ENCODE results near the gene ST6GALNAC6.

The ST6GALNAC6 gene

GRCh38 chr9:127899128-127899943, at the start of gene ST6GALNAC6:
Gene ST6GALNAC6 (minus strand): TSS chr9:127899603. CDS start chr9:127897981, 1,622 bp downstream.
- DNase-seq (ENCODE audit: low read depth in 2 of 2), result peak; percentile 60 to 62

GRCh38 chr9:127947841-127948710, 48.7 kb upstream of the ST6GALNAC6 start:
- DNase-seq (ENCODE audit: low read depth in 2 of 2), result no peak

GRCh38 chr9:127946728-127947127, 47.3 kb upstream of the ST6GALNAC6 start:
- no peak for DNase-seq (ENCODE audit: low read depth in 2 of 2)

GRCh38 chr9:127945942-127946341, 46.5 kb upstream of the ST6GALNAC6 start:
- no peak for DNase-seq (ENCODE audit: low read depth in 2 of 2)

GRCh38 chr9:127945338-127945737, 45.9 kb upstream of the ST6GALNAC6 start:
- DNase-seq (ENCODE audit: low read depth in 2 of 2), result no peak

- DNase-seq (ENCODE audit: low read depth in 2 of 2), result no peak
Measured at GRCh38 chr9:127944586-127945218, 45.3 kb upstream of the ST6GALNAC6 start.

GRCh38 chr9:127943731-127944144, 44.3 kb upstream of the ST6GALNAC6 start:
- peak; percentile 78 to 83 for DNase-seq (ENCODE audit: low read depth in 2 of 2)

- DNase-seq (ENCODE audit: low read depth in 2 of 2), result no peak
Measured at GRCh38 chr9:127943011-127943662, 43.7 kb upstream of the ST6GALNAC6 start.

GRCh38 chr9:127942216-127943010, 43.0 kb upstream of the ST6GALNAC6 start:
- peak in 1 of 2 donors; percentile 39 for DNase-seq (ENCODE audit: low read depth in 2 of 2)

- no peak for DNase-seq (ENCODE audit: low read depth in 2 of 2)
Measured at GRCh38 chr9:127941961-127942215, 42.5 kb upstream of the ST6GALNAC6 start.

GRCh38 chr9:127941062-127941960, 41.9 kb upstream of the ST6GALNAC6 start:
- no peak for DNase-seq (ENCODE audit: low read depth in 2 of 2)

GRCh38 chr9:127940593-127940992, 41.2 kb upstream of the ST6GALNAC6 start:
- no peak for DNase-seq (ENCODE audit: low read depth in 2 of 2)

GRCh38 chr9:127938298-127938690, 38.9 kb upstream of the ST6GALNAC6 start:
- DNase-seq (ENCODE audit: low read depth in 2 of 2), result no peak

GRCh38 chr9:127937388-127938297, 38.2 kb upstream of the ST6GALNAC6 start, which contains the start of gene DPM2:
Gene DPM2 (minus strand): TSS chr9:127937854. CDS start chr9:127937820, 34 bp downstream.
- DNase-seq (ENCODE audit: low read depth in 2 of 2), result peak; percentile 71 to 77

- no peak for DNase-seq (ENCODE audit: low read depth in 2 of 2)
Measured at GRCh38 chr9:127937056-127937387, 37.6 kb upstream of the ST6GALNAC6 start.

GRCh38 chr9:127936347-127936852, 37.0 kb upstream of the ST6GALNAC6 start:
- no peak for DNase-seq (ENCODE audit: low read depth in 2 of 2)

- no peak for DNase-seq (ENCODE audit: low read depth in 2 of 2)
Measured at GRCh38 chr9:127935765-127936221, 36.4 kb upstream of the ST6GALNAC6 start.

- DNase-seq (ENCODE audit: low read depth in 2 of 2), result no peak
Measured at GRCh38 chr9:127934986-127935385, 35.6 kb upstream of the ST6GALNAC6 start.

- no peak for DNase-seq (ENCODE audit: low read depth in 2 of 2)
Measured at GRCh38 chr9:127934248-127934647, 34.8 kb upstream of the ST6GALNAC6 start.
